H54 (cell line): ENCODE results near the gene BARHL1.

Experiments
- DNase-seq: peaks from one replicate; pipeline ENCODE4 v3.0.0; 2011; ENCODE audit warnings: low spot score, mixed read lengths; ENCODE audit not compliant: insufficient read length
- FAIRE-seq: peaks from 3 replicates; lab custom pipeline; 2011; peaks lifted over from hg19 to GRCh38; lab: Jason Lieb, UNC
- POLR2A ChIP-seq: IDR thresholded peaks from 2 replicates; pipeline ENCODE4 v1.6.1; 2011; ENCODE audit warnings: low read depth, mild to moderate bottlenecking, low read length

BARHL1 gene

DNA sequence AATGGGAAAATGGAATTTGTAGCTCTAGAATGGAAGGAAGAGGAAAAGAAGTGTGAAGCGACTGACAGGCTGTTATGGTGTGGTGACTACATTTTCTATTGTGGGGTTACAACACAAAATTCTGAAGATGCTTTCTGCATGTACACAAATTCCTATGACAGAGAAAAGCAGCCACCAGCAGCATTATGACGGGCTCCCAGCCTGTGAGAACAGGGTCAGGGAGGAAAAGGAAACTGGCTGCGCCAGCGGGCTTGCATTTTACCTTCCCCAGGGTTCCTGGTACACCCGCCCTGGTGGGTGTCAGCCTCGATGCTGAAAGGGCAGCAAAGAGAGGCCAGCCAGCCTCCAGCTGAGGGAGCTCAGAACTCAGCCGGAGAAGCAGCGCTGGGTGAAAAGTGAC lies 46.3 kb downstream of the BARHL1 start:
- DNase-seq, result no peak
- TF ChIP-seq POLR2A, result no peak
- no peak for FAIRE-seq

- DNase-seq, result no peak
- no peak for FAIRE-seq
- TF ChIP-seq POLR2A, result no peak
These were observed 47.7 kb downstream of the BARHL1 start for GRCh38 chr9:132630116-132630515.

DNA sequence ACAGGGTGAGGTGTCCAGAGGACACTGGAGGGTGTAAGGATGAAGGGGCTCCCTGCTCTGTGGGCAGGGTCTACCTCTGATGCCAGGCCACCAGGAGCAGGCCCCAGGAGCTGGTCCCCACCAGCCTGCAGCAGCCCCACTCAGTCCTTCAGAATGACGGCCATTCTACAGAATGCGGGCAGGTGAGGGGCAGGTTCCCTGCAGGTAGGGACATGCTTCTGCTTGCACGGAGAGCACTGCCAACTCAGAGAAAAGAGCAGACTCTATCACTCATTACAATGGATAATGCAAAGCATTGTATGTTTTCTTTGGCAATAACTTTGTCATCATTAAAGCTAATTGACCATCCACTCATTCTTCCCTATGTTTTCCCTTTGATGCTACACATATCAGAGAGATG lies 48.4 kb downstream of the BARHL1 start:
- FAIRE-seq (no peak), DNase-seq (no peak)
- TF ChIP-seq POLR2A, result no peak

DNA sequence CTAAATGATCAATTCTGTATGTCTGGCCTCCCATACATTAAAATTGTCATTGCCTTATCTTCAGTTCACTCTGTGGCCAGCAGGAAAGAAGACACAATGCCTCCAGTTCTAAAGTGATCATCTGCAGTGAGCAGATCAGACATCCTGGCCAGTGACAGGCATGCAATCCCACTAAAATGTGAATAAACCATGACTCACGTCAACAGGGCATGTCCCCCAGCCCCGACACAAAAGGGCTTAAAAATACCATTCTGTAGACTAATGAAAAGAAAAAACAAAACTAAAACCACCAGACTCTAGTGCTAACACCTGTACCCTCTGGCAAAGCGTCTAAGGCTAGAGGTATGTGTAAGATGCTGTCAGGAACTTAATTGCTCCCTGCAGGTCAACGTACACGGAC lies 48.9 kb downstream of the BARHL1 start:
- no peak for TF ChIP-seq POLR2A
- peak; percentile 76 for FAIRE-seq

GRCh38 chr9:132631685-132632084 lies 49.3 kb downstream of the BARHL1 start:
- DNase-seq, result no peak
- no peak for FAIRE-seq
- no peak for TF ChIP-seq POLR2A

More for the DNA sequence above, 48.9 kb downstream of the BARHL1 start:
- DNase-seq, result peak; percentile 52

- DNase-seq (no peak), FAIRE-seq (no peak)
- TF ChIP-seq POLR2A, result no peak
These were observed 50.2 kb downstream of the BARHL1 start for GRCh38 chr9:132632413-132633129.

DNA sequence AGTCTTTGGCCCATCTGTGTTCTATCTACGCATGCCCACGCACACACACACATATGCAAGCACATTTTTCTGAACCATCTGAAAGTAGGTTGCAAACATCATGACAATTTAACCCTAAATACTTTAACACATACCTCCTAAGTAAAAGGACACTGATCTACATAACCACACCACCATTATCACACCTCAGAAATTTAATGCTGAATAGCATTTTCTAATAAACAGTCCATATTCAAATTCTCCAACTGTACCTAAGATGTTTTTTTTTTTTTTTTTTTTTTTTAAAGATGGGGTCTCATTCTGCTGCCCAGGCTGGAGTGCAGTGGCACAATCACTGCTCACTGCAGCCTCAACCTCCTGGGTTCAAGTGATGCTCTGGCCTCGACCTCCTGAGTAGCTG lies 51.9 kb downstream of the BARHL1 start:
- FAIRE-seq (no peak), DNase-seq (no peak)
- TF ChIP-seq POLR2A, result no peak

DNA sequence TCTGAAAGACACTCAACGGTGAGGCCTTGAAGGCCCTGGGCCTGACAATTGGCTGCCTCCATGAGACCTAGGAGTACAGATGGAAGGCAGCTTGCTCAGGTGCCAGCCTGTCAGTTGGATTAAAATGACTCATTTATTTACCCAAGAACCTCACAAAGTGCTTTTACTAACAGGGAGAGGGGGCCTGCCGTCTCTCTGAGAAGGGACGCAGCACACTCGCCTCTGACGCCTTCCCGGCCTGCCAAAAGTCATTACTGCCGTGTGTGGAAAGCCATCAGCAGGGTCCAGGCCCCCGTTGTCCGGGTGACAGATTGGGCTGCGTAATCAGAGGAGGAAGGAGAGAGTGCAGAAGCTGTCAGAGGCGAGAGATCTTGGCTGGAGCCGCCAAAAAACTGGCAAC lies 54.9 kb downstream of the BARHL1 start:
- TF ChIP-seq POLR2A, result no peak
- FAIRE-seq (no peak), DNase-seq (no peak)

DNA sequence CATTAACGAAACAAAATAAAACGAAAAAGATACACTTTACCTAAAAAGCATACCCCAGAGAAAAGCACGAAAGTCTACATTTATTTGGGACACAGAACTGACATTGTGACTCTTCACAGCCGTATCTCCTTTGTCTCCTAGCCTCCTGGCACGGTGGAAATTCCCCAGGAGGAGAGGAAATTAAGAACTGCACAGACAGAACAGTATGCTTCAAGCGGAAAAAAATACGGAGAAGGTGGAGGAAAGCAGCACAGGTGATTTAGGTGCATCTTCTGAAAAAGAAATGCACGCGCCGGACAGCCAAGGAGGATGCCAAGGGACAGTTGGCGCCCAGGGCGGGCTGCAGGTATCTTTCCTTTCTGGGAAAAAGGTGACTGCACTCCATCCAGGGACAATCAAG lies 55.4 kb downstream of the BARHL1 start:
- FAIRE-seq, result no peak
- no peak for DNase-seq
- TF ChIP-seq POLR2A, result no peak

DNA sequence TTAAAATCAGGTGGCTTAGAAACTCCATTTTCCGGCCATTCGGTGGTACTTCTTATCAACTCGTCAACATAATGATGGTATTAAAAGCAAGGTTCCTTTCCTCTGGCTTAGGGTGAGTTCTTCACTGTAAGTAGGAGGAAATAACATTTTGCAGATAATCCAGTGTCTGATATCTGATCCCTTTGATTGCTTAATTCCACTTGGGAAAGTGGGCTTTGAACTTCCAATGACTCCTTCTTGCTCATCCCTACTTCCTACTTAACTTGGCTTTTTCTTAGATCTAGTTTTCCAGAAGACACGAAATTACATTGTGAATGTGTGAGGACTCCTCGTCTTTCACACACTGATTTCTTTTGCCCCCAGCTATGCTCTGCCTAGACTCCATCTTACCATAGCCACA lies 55.8 kb downstream of the BARHL1 start:
- FAIRE-seq (no peak), DNase-seq (no peak)
- no peak for TF ChIP-seq POLR2A

DNA sequence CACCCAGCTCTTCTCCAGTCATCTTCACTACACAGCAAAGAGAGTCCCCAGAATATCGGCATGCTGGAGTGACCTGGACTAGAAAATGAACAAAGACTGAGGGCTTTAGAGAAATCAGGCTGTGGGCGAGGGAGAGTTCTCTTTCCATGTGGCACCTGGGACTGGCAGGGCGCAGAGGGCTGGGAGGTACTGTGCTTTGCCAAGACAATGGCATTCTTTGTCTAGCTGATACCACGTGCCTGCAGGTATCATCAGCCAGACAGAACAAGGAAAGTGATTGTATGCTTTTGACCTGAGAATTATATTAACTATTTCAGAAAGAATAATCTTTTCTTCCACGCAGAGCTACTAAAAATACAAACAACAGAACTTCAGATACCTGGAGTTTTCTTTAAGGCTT lies 56.9 kb downstream of the BARHL1 start:
- no peak for DNase-seq
- FAIRE-seq, result no peak
- no peak for TF ChIP-seq POLR2A
